Endothelial cell of umbilical vein (primary cell): Measurements from ENCODE around the gene SP140. TPM values are rescaled to one million over a fixed set of nuclear protein-coding genes. Genes with fewer than 3 reads are reported as not detected.

Experiments used
- BruUV-seq: library from RNA; stranded (reverse); fragments of 400-500 nt; replicated peaks from 2 replicates; lab custom pipeline; 2021; lab: Mats Ljungman, UMichigan
- CTCF ChIA-PET: fragments of 300-600, 350-600 bp; sonication (Branson Sonifier 250); formaldehyde crosslinking; loops from one replicate; lab custom pipeline; 2021; ENCODE audit warnings: antibody characterized with exemption, inconsistent platforms; lab: Charles Lee
- POLR2A ChIA-PET: fragments of 300-600, 350-600 bp; sonication (Branson Sonifier 250); formaldehyde crosslinking; loops from one replicate; lab custom pipeline; 2021; ENCODE audit warnings: antibody characterized with exemption, inconsistent platforms; lab: Charles Lee
- DNase-seq: peaks from one replicate; pipeline ENCODE4 v3.0.0-alpha.2; 2011; ENCODE audit warnings: low read depth, low spot score
- FAIRE-seq: peaks from 2 replicates; lab custom pipeline; 2011; peaks lifted over from hg19 to GRCh38; lab: Jason Lieb, UNC
- H2AFZ ChIP-seq: 2 replicates; pipeline ENCODE4 v1.6.0; 2012; ENCODE audit warnings: low read depth, low read length, control low read depth, inconsistent platforms
- H3K27ac ChIP-seq: 2 replicates; pipeline ENCODE4 v1.5.1; 2011; ENCODE audit warnings: low read depth, mild to moderate bottlenecking, control low read depth, low read length, moderate library complexity; ENCODE audit not compliant: insufficient read depth
- H3K27me3 ChIP-seq, 2 experiments: 2 replicates each; pipeline versions ENCODE4 v1.6.0 to v1.6.1; 2011; ENCODE audit warnings: low read length in 2 of 2, mixed read lengths in 1 of 2; ENCODE audit not compliant: control insufficient read depth in 2 of 2, insufficient read depth in 2 of 2
- H3K36me3 ChIP-seq, 2 experiments: 2 replicates in 1 of 2; 3 replicates in 1 of 2; pipeline ENCODE4 v1.5.1; 2011; ENCODE audit warnings: low read length in 2 of 2, mild to moderate bottlenecking in 1 of 2, moderate library complexity in 1 of 2; ENCODE audit not compliant: control insufficient read depth in 2 of 2, insufficient read depth in 2 of 2; ENCODE audit errors: extremely low read depth in 1 of 2
- H3K4me1 ChIP-seq: 3 replicates; pipeline ENCODE4 v1.5.1; 2011; ENCODE audit warnings: mild to moderate bottlenecking, low read length; ENCODE audit not compliant: control insufficient read depth, insufficient read depth; ENCODE audit errors: extremely low read depth
- H3K4me2 ChIP-seq: 2 replicates; pipeline ENCODE4 v1.6.1; 2011; ENCODE audit warnings: low read length, control low read depth, mixed read lengths; ENCODE audit not compliant: insufficient read depth
- H3K4me3 ChIP-seq, 3 experiments: fragments of 200-600 bp in 1 of 3; sonication (generic), shearing (Covaris generic) in 1 of 3; replicated peaks in 1 of 3; 2 replicates each; pipeline ENCODE4 v1.5.1; 2011 to 2016; ENCODE audit warnings: control low read depth in 3 of 3, low read length in 3 of 3, mild to moderate bottlenecking in 2 of 3, inconsistent platforms in 1 of 3, low read depth in 1 of 3, moderate library complexity in 1 of 3; ENCODE audit not compliant: insufficient read depth in 1 of 3
- H3K79me2 ChIP-seq: 2 replicates; pipeline ENCODE4 v1.6.0; 2012; ENCODE audit warnings: low read length, inconsistent platforms; ENCODE audit not compliant: control insufficient read depth, insufficient read depth
- H3K9ac ChIP-seq: replicated peaks from 2 replicates; pipeline ENCODE3; 2011; ENCODE audit warnings: low read length, control low read depth; ENCODE audit not compliant: insufficient read depth; ENCODE audit errors: extremely low read depth
- H3K9me1 ChIP-seq: replicated peaks from 3 replicates; pipeline ENCODE4 v1.6.0; 2011; ENCODE audit warnings: mild to moderate bottlenecking, low read length; ENCODE audit not compliant: control insufficient read depth, insufficient read depth; ENCODE audit errors: extremely low read depth
- H3K9me3 ChIP-seq: replicated peaks from 2 replicates; pipeline ENCODE4 v1.5.1; 2012; ENCODE audit warnings: low read length, inconsistent platforms; ENCODE audit not compliant: control insufficient read depth, insufficient read depth
- H4K20me1 ChIP-seq: replicated peaks from 2 replicates; pipeline ENCODE3; 2011; ENCODE audit warnings: mild to moderate bottlenecking, low read length; ENCODE audit not compliant: control insufficient read depth, insufficient read depth; ENCODE audit errors: extremely low read depth
- CTCF ChIP-seq, 2 donors: IDR thresholded peaks; 1 replicate in 1 of 2; 2 replicates in 1 of 2; pipeline ENCODE4 v1.5.1; 2011; ENCODE audit warnings: low read length in 2 of 2, mild to moderate bottlenecking in 2 of 2, moderate library complexity in 2 of 2, control low read depth in 1 of 2, inconsistent platforms in 1 of 2, low read depth in 1 of 2; ENCODE audit not compliant: insufficient read depth in 1 of 2; ENCODE audit errors: extremely low read depth in 1 of 2
- EZH2 ChIP-seq: IDR thresholded peaks from 2 replicates; pipeline ENCODE4 v1.6.1; 2012; ENCODE audit warnings: borderline replicate concordance, low read depth, mild to moderate bottlenecking, moderate library complexity, low read length, inconsistent platforms; ENCODE audit not compliant: severe bottlenecking
- GATA2 ChIP-seq: IDR thresholded peaks from 2 replicates; pipeline ENCODE4 v1.7.0; 2011; ENCODE audit warnings: low read depth, mild to moderate bottlenecking, moderate library complexity, mixed read lengths, low read length; ENCODE audit not compliant: insufficient read length, insufficient read depth
- JUN ChIP-seq: IDR thresholded peaks from 2 replicates; pipeline ENCODE4 v1.6.1; 2011; ENCODE audit warnings: borderline replicate concordance, low read depth; ENCODE audit not compliant: insufficient read length, insufficient read depth
- MAX ChIP-seq: IDR thresholded peaks from 2 replicates; pipeline ENCODE4 v1.6.1; 2011; ENCODE audit not compliant: insufficient read depth, insufficient read length
- MYC ChIP-seq: IDR thresholded peaks from one replicate; pipeline ENCODE4 v1.6.1; 2011; ENCODE audit warnings: mild to moderate bottlenecking, low read depth, low read length
- POLR2A ChIP-seq: IDR thresholded peaks from 2 replicates; pipeline ENCODE4 v1.6.1; 2012; ENCODE audit warnings: low read depth, mild to moderate bottlenecking, control low read depth, low read length
- dilution Hi-C: fragments of 300-500 bp; cut with MboI; formaldehyde crosslinking; loops from one replicate; pipeline ENCODE4 v1.15.0; 2019; ENCODE audit warnings: low sequenced_read_pairs; ENCODE audit not compliant: extremely low pct_ligation_motif_present
- intact Hi-C: fragments of 100-400 bp; cut with micrococcal nuclease; formaldehyde crosslinking; loops from one replicate; pipeline ENCODE4 v1.10.0; 2022
- polyA plus RNA-seq, 4 experiments: library from polyadenylated mRNA; depleted of rRNA in 3 of 4; stranded (reverse) in 3 of 4; unstranded in 1 of 4; fragments of >200 nt; gene quantifications; 2 replicates each; pipeline versions ENCODE4 v1.2.1 to v1.2.3, GENCODE V29; 2011 to 2012; ENCODE audit warnings: missing spikeins in 1 of 4
- total RNA-seq: library from RNA; stranded (reverse); gene quantifications from 2 replicates; pipeline ENCODE4 v1.2.3, GENCODE V29; 2021

The SP140 gene
- total and polyA plus RNA-seq, 2 donors (not counting 3 experiments of a cell fraction or from before 2014, with no cell fraction given), result not detected

- intact Hi-C loops (loop anchor here (5.0 kb wide), 2 partner anchors 108 to 188 kb away; partner anchors contain the start of gene SP140L), dilution Hi-C loops (no loop called here)
- peaks cover 6% of the 10 kb centered on the region for H3K4me1 ChIP-seq
- no peaks in the 10 kb centered on the region for H3K9me3 ChIP-seq
- peak; percentile 97 for FAIRE-seq
- no peaks in the 10 kb centered on the region for H3K27me3 ChIP-seq
- H3K9ac ChIP-seq, result peak within 1 kb of the TSS; percentile 68
- ChIA-PET CTCF (interaction anchor here (1.2 to 1.8 kb wide), 4 partner anchors 11 to 199 kb away, joined by 3 to 6 read pairs (median 4); no protein-coding TSS in a partner anchor), POLR2A (no interaction called here)
- peak; percentile 81 for DNase-seq
- H3K27ac ChIP-seq, result peak within 1 kb of the TSS; percentile 11
- H3K79me2 ChIP-seq, result no peaks in the 10 kb centered on the region
- no peaks in the 10 kb centered on the region for H4K20me1 ChIP-seq
- peak within 1 kb of the TSS; percentile 82 for H2AFZ ChIP-seq
- no peaks in the 10 kb centered on the region for H3K36me3 ChIP-seq
- peak within 1 kb of the TSS; percentile 75 for H3K4me2 ChIP-seq
- BruUV-seq, result TSS peak; percentile 58
- H3K9me1 ChIP-seq, result no peaks in the 10 kb centered on the region
- no peak for TF ChIP-seq MYC
- no peak for TF ChIP-seq GATA2
- no peak for TF ChIP-seq CTCF (IDR thresholded peaks at IDR 0.05; ENCODE audit: extremely low read depth in 1 of 2, insufficient read depth in 1 of 2, low read depth in 1 of 2, low read length in 2 of 2)
- no peak for TF ChIP-seq MAX
- TF ChIP-seq JUN, result no peak
- TF ChIP-seq POLR2A, result peak; percentile 47
- no peak for TF ChIP-seq EZH2
- peak within 1 kb of the TSS; percentile 60 to 85 (median 70) for H3K4me3 ChIP-seq
These were observed 5.9 kb upstream of the SP140 start, which contains the start of gene SP110 for GRCh38 chr2:230219419-230220331. SP110 (minus strand) TSS chr2:230219984; CDS start chr2:230216927, 3,057 bp downstream.
